Left ventricle myocardium inferior (tissue), 1 donor: ENCODE results near the gene PICALM. TPM values are rescaled to one million over a fixed set of nuclear protein-coding genes. Genes with fewer than 3 reads are reported as not detected.

Experiments
- DNase-seq: peaks from one replicate; pipeline ENCODE4 v3.0.0-alpha.2; 2020
- H3K27ac ChIP-seq: fragments of 200-600 bp; replicated peaks from 2 replicates; pipeline ENCODE4 v1.8.0; 2021
- H3K27me3 ChIP-seq: fragments of 200-600 bp; 2 replicates; pipeline ENCODE4 v1.8.0; 2021; ENCODE audit warnings: low read depth
- H3K36me3 ChIP-seq: fragments of 200-600 bp; 2 replicates; pipeline ENCODE4 v1.8.0; 2021
- H3K4me1 ChIP-seq: fragments of 200-600 bp; 2 replicates; pipeline ENCODE4 v1.8.0; 2021
- H3K4me3 ChIP-seq: fragments of 200-600 bp; 2 replicates; pipeline ENCODE4 v1.8.0; 2021; ENCODE audit warnings: mild to moderate bottlenecking, moderate library complexity
- H3K9me3 ChIP-seq: fragments of 200-600 bp; replicated peaks from 2 replicates; pipeline ENCODE4 v1.8.0; 2021
- CTCF ChIP-seq: fragments of 200-600 bp; IDR thresholded peaks from 2 replicates; pipeline ENCODE4 v1.8.0; 2021; ENCODE audit warnings: antibody characterized with exemption, mild to moderate bottlenecking, borderline replicate concordance
- intact Hi-C: fragments of 100-400 bp; cut with micrococcal nuclease; formaldehyde crosslinking; loops from one replicate; pipeline ENCODE4 v1.11.0; 2022
- total RNA-seq: library from RNA; stranded (reverse); fragmentation: NEBNext Ultra II Directional; extraction: Animal tissue kit (Norgen Biotek cat#: 25700); gene quantifications from one replicate; pipeline ENCODE4 v1.2.1, GENCODE V29; 2021
- donor health status: DM: no; HTN: yes; CAD: no; lungs with severe emphysema.

Gene PICALM
- total RNA-seq, 1 donor from 2014 or later: 133 TPM

- Histone ChIP-seq H3K27me3 (no peaks in the 10 kb centered on the region), H3K4me1 (peaks cover 15% of the 10 kb centered on the region), H3K27ac (no peak overlapping the region), H3K9me3 (no peaks in the 10 kb centered on the region), H3K36me3 (no peaks in the 10 kb centered on the region), H3K4me3 (no peak overlapping the region)
- DNase-seq: no peak
- no peak for TF ChIP-seq CTCF
- intact Hi-C loops: no loop called here
Measured at GRCh38 chr11:86073948-86074347, 5.1 kb upstream of the PICALM start.

GRCh38 chr11:86072211-86072610 is 3.3 kb upstream of the PICALM start:
- TF ChIP-seq CTCF: no peak
- Histone ChIP-seq H3K36me3 (no peaks in the 10 kb centered on the region), H3K9me3 (no peaks in the 10 kb centered on the region), H3K27me3 (no peaks in the 10 kb centered on the region), H3K4me3 (no peak overlapping the region), H3K27ac (no peak overlapping the region), H3K4me1 (peaks cover 30% of the 10 kb centered on the region)
- DNase-seq: no peak
- intact Hi-C loops: no loop called here

- Histone ChIP-seq H3K27me3 (no peaks in the 10 kb centered on the region), H3K27ac (peak overlapping the region; percentile 98), H3K4me3 (peak overlapping the region; percentile 94), H3K4me1 (peaks cover 43% of the 10 kb centered on the region), H3K36me3 (no peaks in the 10 kb centered on the region), H3K9me3 (no peaks in the 10 kb centered on the region)
- no peak for TF ChIP-seq CTCF
- DNase-seq: no peak
- intact Hi-C loops: no loop called here
Measured at GRCh38 chr11:86070142-86071056, 1.5 kb upstream of the PICALM start.

GRCh38 chr11:86069408-86070101 is 671 bp upstream of the PICALM start:
- DNase-seq: no peak

More at GRCh38 chr11:86069408-86070101, 671 bp upstream of the PICALM start:
- Histone ChIP-seq H3K27ac (peak overlapping the region; percentile 98), H3K27me3 (no peaks in the 10 kb centered on the region), H3K4me1 (peaks cover 51% of the 10 kb centered on the region), H3K9me3 (no peaks in the 10 kb centered on the region), H3K36me3 (no peaks in the 10 kb centered on the region), H3K4me3 (peak overlapping the region; percentile 94)
- TF ChIP-seq CTCF: no peak
- intact Hi-C loops: no loop called here
